HepG2 (cell line): Measurements from ENCODE around the gene CMTM1. TPM values are rescaled to one million over a fixed set of nuclear protein-coding genes. Genes with fewer than 3 reads are reported as not detected.
A peak's percentile ranks its signal among the peaks of the same experiment; 100 is the strongest.

Experiments used
- ATAC-seq: fragments of 200-7000 bp; cut with Tn5 transposase; 3 replicates; pipeline ENCODE4 v1.9.1; 2020; ENCODE audit warnings: mild to moderate bottlenecking, moderate library complexity
- BruUV-seq: library from RNA; stranded (reverse); fragments of 400-500 nt; replicated peaks from 2 replicates; lab custom pipeline; 2021; lab: Mats Ljungman, UMichigan
- CTCF ChIA-PET: fragments of 300-600 bp; formaldehyde crosslinking; extraction: SDS; loops from one replicate; lab custom pipeline; 2021; ENCODE audit warnings: low total read pairs, inconsistent platforms, low intra/inter-chr PET ratio; lab: Yijun Ruan, JAX
- POLR2A ChIA-PET: fragments of 350-600 bp; sonication (Branson Sonifier 250); formaldehyde crosslinking; loops from one replicate; lab custom pipeline; 2020; ENCODE audit warnings: antibody characterized with exemption, inconsistent platforms; lab: Yijun Ruan, JAX
- DNase-seq: peaks from one replicate; pipeline ENCODE4 v3.0.0-alpha.2; 2015; ENCODE audit warnings: low spot score
- FAIRE-seq: peaks from 3 replicates; lab custom pipeline; 2011; peaks lifted over from hg19 to GRCh38; lab: Jason Lieb, UNC
- H2AFZ ChIP-seq: one replicate; pipeline ENCODE4 v1.6.1; 2011; ENCODE audit warnings: low read length, inconsistent platforms
- H3K27ac ChIP-seq: fragments of 300-600 bp; 3 replicates; pipeline ENCODE4 v1.8.0; 2011; ENCODE audit warnings: mixed run types, mild to moderate bottlenecking, mixed read lengths, low read length, inconsistent platforms; ENCODE audit not compliant: insufficient read depth; ENCODE audit errors: extremely low read length
- H3K27me3 ChIP-seq, 2 experiments: fragments of 200-600 bp in 1 of 2; 2 replicates in 1 of 2; 3 replicates in 1 of 2; pipeline versions ENCODE4 v1.6.0 to v1.8.0; 2011; ENCODE audit warnings: low read length in 2 of 2, mild to moderate bottlenecking in 2 of 2, moderate library complexity in 2 of 2, inconsistent platforms in 1 of 2; ENCODE audit not compliant: insufficient read depth in 2 of 2, control insufficient read depth in 1 of 2
- H3K36me3 ChIP-seq, 2 experiments: fragments of 200-600 bp in 1 of 2; replicated peaks in 1 of 2; 2 replicates in 1 of 2; 3 replicates in 1 of 2; pipeline versions ENCODE4 v1.5.1 to v1.8.0; 2011; ENCODE audit warnings: low read length in 2 of 2, inconsistent platforms in 1 of 2; ENCODE audit not compliant: insufficient read depth in 2 of 2, control insufficient read depth in 1 of 2
- H3K4me1 ChIP-seq: 2 replicates; pipeline ENCODE4 v1.5.1; 2012; ENCODE audit warnings: low read length, inconsistent platforms; ENCODE audit not compliant: insufficient read depth
- H3K4me2 ChIP-seq: 2 replicates; pipeline ENCODE4 v1.6.0; 2011; ENCODE audit warnings: low read depth, low read length, inconsistent platforms
- H3K4me3 ChIP-seq, 3 experiments: fragments of 200-600 bp in 1 of 3; sonication (generic), shearing (Covaris generic) in 1 of 3; replicated peaks in 1 of 3; 2 replicates each; pipeline ENCODE4 v1.5.1; 2011 to 2016; ENCODE audit warnings: low read length in 3 of 3, inconsistent platforms in 2 of 3, low read depth in 2 of 3, mild to moderate bottlenecking in 2 of 3, control low read depth in 1 of 3, mixed read lengths in 1 of 3; ENCODE audit not compliant: insufficient read depth in 1 of 3
- H3K79me2 ChIP-seq: one replicate; pipeline ENCODE4 v1.6.1; 2011; ENCODE audit warnings: low read length, inconsistent platforms; ENCODE audit not compliant: insufficient read depth
- H3K9ac ChIP-seq: 2 replicates; pipeline ENCODE4 v1.6.0; 2011; ENCODE audit warnings: mild to moderate bottlenecking, low read depth, low read length, inconsistent platforms; ENCODE audit not compliant: insufficient read depth
- H3K9me3 ChIP-seq: 2 replicates; pipeline ENCODE4 v1.5.1; 2012; ENCODE audit warnings: mild to moderate bottlenecking, low read length
- H4K20me1 ChIP-seq: 2 replicates; pipeline ENCODE4 v1.6.0; 2011; ENCODE audit warnings: inconsistent platforms, mild to moderate bottlenecking, low read length, moderate library complexity; ENCODE audit not compliant: insufficient read depth
- ATF7-NPFF ChIP-seq: sonication (generic); formaldehyde crosslinking; IDR thresholded peaks from 2 replicates; pipeline ENCODE4 v1.8.1; 2023; ENCODE audit warnings: mild to moderate bottlenecking, low read depth, missing genetic modification reagents, moderate library complexity
- BATF2 ChIP-seq: sonication (generic); formaldehyde crosslinking; IDR thresholded peaks from 2 replicates; pipeline ENCODE4 v1.8.0; 2022; ENCODE audit warnings: mild to moderate bottlenecking, missing genetic modification reagents, moderate library complexity
- BORCS8-MEF2B ChIP-seq: sonication (generic); formaldehyde crosslinking; IDR thresholded peaks from 2 replicates; pipeline ENCODE4 v1.8.0; 2022; ENCODE audit warnings: mild to moderate bottlenecking, missing genetic modification reagents
- ESRRA ChIP-seq: sonication (generic); formaldehyde crosslinking; IDR thresholded peaks from 2 replicates; pipeline ENCODE4 v1.5.1; 2020; ENCODE audit warnings: mild to moderate bottlenecking, low read depth, missing genetic modification reagents
- GABPB1 ChIP-seq: IDR thresholded peaks from 2 replicates; pipeline ENCODE4 v1.6.1; 2016; ENCODE audit warnings: mild to moderate bottlenecking, missing genetic modification reagents, moderate library complexity, missing compliant biosample characterization
- KLF12 ChIP-seq: sonication (generic); formaldehyde crosslinking; IDR thresholded peaks from 2 replicates; pipeline ENCODE4 v1.4.0; 2020; ENCODE audit warnings: missing genetic modification reagents, borderline replicate concordance
- PCBP2 ChIP-seq: fragments of 200-400 bp; formaldehyde crosslinking; optimal IDR thresholded peaks from 2 replicates; pipeline ENCODE3; 2018; ENCODE audit warnings: low read length, low read depth; ENCODE audit not compliant: poor library complexity, severe bottlenecking
- PRMT3 ChIP-seq: sonication (generic); formaldehyde crosslinking; IDR thresholded peaks from 2 replicates; pipeline ENCODE4 v1.8.1; 2022; ENCODE audit warnings: low read depth, mild to moderate bottlenecking, moderate library complexity, missing genetic modification reagents, borderline replicate concordance
- RBAK ChIP-seq: sonication (generic); formaldehyde crosslinking; IDR thresholded peaks from 2 replicates; pipeline ENCODE4 v1.5.1; 2020; ENCODE audit warnings: mild to moderate bottlenecking, missing genetic modification reagents
- SKIL ChIP-seq: sonication (generic); formaldehyde crosslinking; IDR thresholded peaks from 2 replicates; pipeline ENCODE4 v1.8.0; 2022; ENCODE audit warnings: missing genetic modification reagents, mild to moderate bottlenecking, moderate library complexity, borderline replicate concordance
- TEAD3 ChIP-seq: optimal IDR thresholded peaks from 2 replicates; pipeline ENCODE3; 2016; ENCODE audit warnings: borderline replicate concordance
- ZNF605 ChIP-seq: sonication (generic); formaldehyde crosslinking; IDR thresholded peaks from 2 replicates; pipeline ENCODE4 v1.8.0; 2022; ENCODE audit warnings: mild to moderate bottlenecking, missing genetic modification reagents
- ZNF770 ChIP-seq: sonication (generic); formaldehyde crosslinking; IDR thresholded peaks from 2 replicates; pipeline ENCODE4 v1.5.0; 2020; ENCODE audit warnings: mild to moderate bottlenecking, missing genetic modification reagents
- WGBS: methylation state at CpG from one replicate; pipeline ENCODE4 v1.1.6; 2017; ENCODE audit warnings: low lambda C conversion rate; 5-methylcytosine and 5-hydroxymethylcytosine counted together
- in situ Hi-C: cut with HindIII; loops from 2 replicates; pipeline ENCODE4 v1.10.0; 2017; ENCODE audit warnings: low pct_unique_long_range_greater_than_20kb; ENCODE audit not compliant: extremely low pct_ligation_motif_present
- intact Hi-C: fragments of 100-400 bp; cut with micrococcal nuclease; formaldehyde crosslinking; loops from one replicate; pipeline ENCODE4 v1.10.0; 2022; ENCODE audit not compliant: unreplicated experiment
- polyA plus RNA-seq, 8 experiments: library from polyadenylated mRNA; depleted of rRNA in 3 of 8; stranded (reverse) in 7 of 8; unstranded in 1 of 8; fragments of >200 nt; fragmentation: Illumina TruSeq in 4 of 8; extraction: Trizol in 4 of 8; gene quantifications; 2 replicates each; pipeline versions ENCODE4 v1.2.1 to v1.2.3, GENCODE V29; 2011 to 2016; ENCODE audit warnings: low read depth in 4 of 8, missing spikeins in 1 of 8, mixed read lengths in 1 of 8; ENCODE audit not compliant: insufficient read depth in 1 of 8
- total RNA-seq, 5 experiments: library from RNA; depleted of rRNA; stranded (reverse); fragments of >200 nt; fragmentation: Illumina TruSeq; extraction: Trizol; gene quantifications; 2 replicates each; pipeline ENCODE4 v1.2.3, GENCODE V29; 2016; ENCODE audit warnings: low read depth in 1 of 5

Gene CMTM1
- total and polyA plus RNA-seq, 2 of the 13 experiments (the other 11 are each of a cell fraction or from before 2014, with no cell fraction given) = 1.7 to 2.9 TPM

GRCh38 chr16:66572356-66572755, 6.1 kb downstream of the CMTM1 start:
- Histone ChIP-seq H3K4me2 (no peak overlapping the region), H3K4me3 (no peak overlapping the region), H3K9me3 (no peaks in the 10 kb centered on the region), H3K9ac (no peak overlapping the region), H3K79me2 (no peaks in the 10 kb centered on the region), H3K27ac (no peak overlapping the region), H4K20me1 (no peaks in the 10 kb centered on the region), H3K36me3 (no peaks in the 10 kb centered on the region), H3K27me3 (peaks cover 0 to 5% of the 10 kb centered on the region in 2 experiments; a peak in 1 of 5 replicates), H3K4me1 (no peaks in the 10 kb centered on the region), H2AFZ (no peak overlapping the region)
- ChIA-PET POLR2A (no interaction called here), CTCF (no interaction called here)
- in situ Hi-C loops (no loop called here), intact Hi-C loops (no loop called here)
- FAIRE-seq = no peak
- WGBS = 52% methylated on average over 2 of the region's 2 CpGs
- BruUV-seq = no TSS peak
- peak; percentile 29; the same call in 2 of the 3 replicates for ATAC-seq
- TF ChIP-seq ZNF605 (CRISPR knock-in tag) (no peak), BORCS8-MEF2B (CRISPR knock-in tag) (no peak), ATF7-NPFF (CRISPR knock-in tag) (no peak), GABPB1 (CRISPR knock-in tag) (no peak), PCBP2 (no peak), PRMT3 (CRISPR knock-in tag) (no peak), BATF2 (CRISPR knock-in tag) (no peak), SKIL (CRISPR knock-in tag) (no peak), RBAK (CRISPR knock-in tag) (no peak), ESRRA (CRISPR knock-in tag) (no peak), TEAD3 (CRISPR knock-in tag) (no peak), KLF12 (CRISPR knock-in tag) (no peak), ZNF770 (CRISPR knock-in tag) (no peak)
- DNase-seq = no peak
